ENCODE data around the gene IL5.
A peak's percentile ranks its signal among the peaks of the same experiment; 100 is the strongest.

IL5 gene

DNA sequence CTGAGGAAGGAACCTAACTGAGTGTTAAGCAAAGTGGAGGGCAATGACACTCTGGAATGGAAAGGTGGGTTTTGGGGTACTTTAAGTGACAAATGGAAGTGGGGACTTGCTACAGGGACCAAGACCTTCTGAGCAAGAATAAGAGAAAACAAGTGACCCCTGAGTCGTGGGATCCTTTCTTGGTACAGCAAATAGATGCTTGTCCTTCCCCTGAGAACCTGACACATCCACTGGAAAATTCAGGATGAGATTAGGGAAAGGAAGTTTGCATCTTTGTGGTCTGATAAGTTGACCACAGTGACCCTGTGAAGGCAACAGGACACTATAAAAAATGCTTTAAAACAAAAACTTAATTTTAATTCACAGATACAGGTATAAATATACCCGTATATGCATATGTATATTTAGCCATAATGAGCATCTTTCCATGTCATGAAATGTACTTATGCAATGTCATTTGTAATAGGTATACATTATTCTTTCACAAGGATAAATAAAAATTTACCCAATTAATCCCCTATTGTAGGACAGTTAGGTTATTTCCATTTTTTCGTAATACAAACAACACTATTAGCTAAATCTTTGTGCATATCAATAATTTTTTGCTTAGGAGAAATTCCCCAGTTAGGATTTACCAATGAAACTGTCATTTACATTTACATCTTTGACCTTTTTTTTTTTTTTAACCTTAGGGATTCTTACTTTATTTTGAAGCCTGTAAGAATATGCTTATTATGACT lies 50.8 kb downstream of the IL5 start:
- H3K9ac ChIP-seq (ENCODE audit: low read length), result no peak overlapping the region
- no peak overlapping the region for H3K4me2 ChIP-seq (ENCODE audit: low read length, poor library complexity, severe bottlenecking)
- H3K4me3 ChIP-seq (ENCODE audit: insufficient read depth in 1 of 2, low read depth in 1 of 2, low read length in 2 of 2), result no peak overlapping the region
- H2BK5ac ChIP-seq (ENCODE audit: low read depth, low read length, poor library complexity, severe bottlenecking), result no peak overlapping the region
- peak; percentile 35 for DNase-seq
- peaks cover 9 to 17% of the 10 kb centered on the region in 2 experiments for H3K36me3 ChIP-seq (ENCODE audit: control insufficient read depth in 1 of 2, insufficient read depth in 2 of 2, low read depth in 1 of 2, low read length in 2 of 2)
- H3K4ac ChIP-seq (ENCODE audit: low read depth in 1 of 2, low read length in 2 of 2), result peak overlapping the region in 1 of 2 experiments; percentile 59
- peak overlapping the region; percentile 84 for H2AK5ac ChIP-seq (ENCODE audit: low read length, severe bottlenecking)
- no peak overlapping the region for H2AFZ ChIP-seq (ENCODE audit: low read depth, low read length)
- H3K14ac ChIP-seq (ENCODE audit: low read length in 2 of 2), result no peak overlapping the region
- no peak overlapping the region for H3K27ac ChIP-seq (ENCODE audit: low read length, poor library complexity, severe bottlenecking)
- H2BK120ac ChIP-seq (ENCODE audit: low read depth, low read length), result no peak overlapping the region
- peak overlapping the region; percentile 49 for H2BK15ac ChIP-seq (ENCODE audit: low read depth, poor library complexity, severe bottlenecking)
- peaks cover 13% of the 10 kb centered on the region for H3K79me1 ChIP-seq (replicated peaks; ENCODE audit: low read length, poor library complexity, severe bottlenecking)
- H2BK12ac ChIP-seq (ENCODE audit: low read length in 2 of 2), result peak overlapping the region in 1 of 2 experiments; percentile 51
- peak overlapping the region in 1 of 2 experiments; percentile 67 for H3K18ac ChIP-seq (ENCODE audit: low read depth in 1 of 2, low read length in 2 of 2)
- no peak overlapping the region for H4K8ac ChIP-seq (ENCODE audit: low read length)
- H3K4me1 ChIP-seq (ENCODE audit: control insufficient read depth, insufficient read depth, low read depth, low read length), result peaks cover 44% of the 10 kb centered on the region
- no peaks in the 10 kb centered on the region for H3K27me3 ChIP-seq (ENCODE audit: control insufficient read depth in 1 of 2, insufficient read depth in 1 of 2, low read length in 2 of 2)
- 25% methylated on average over 1 of the region's 3 CpGs for WGBS
- H4K91ac ChIP-seq (ENCODE audit: low read length), result no peak overlapping the region
- H3K23ac ChIP-seq (ENCODE audit: low read length in 2 of 2), result no peak overlapping the region
- no peaks in the 10 kb centered on the region for H3K9me3 ChIP-seq (ENCODE audit: control insufficient read depth, low read length)

Measured in mesenchymal stem cell (in vitro differentiated cells and primary cell).